Endothelial cell of hepatic sinusoid (primary cell): Measurements from ENCODE around the gene SLIRP.
"Not testable (repeated sequence)": the region's sequence is repeated elsewhere in the genome, so short reads cannot be mapped to it uniquely, and the experiment has no call there.

Experiments
- in situ Hi-C: cut with HindIII; loops from 2 replicates; pipeline ENCODE4 v1.10.0; 2017; ENCODE audit warnings: low sequenced_read_pairs

The SLIRP gene

DNA sequence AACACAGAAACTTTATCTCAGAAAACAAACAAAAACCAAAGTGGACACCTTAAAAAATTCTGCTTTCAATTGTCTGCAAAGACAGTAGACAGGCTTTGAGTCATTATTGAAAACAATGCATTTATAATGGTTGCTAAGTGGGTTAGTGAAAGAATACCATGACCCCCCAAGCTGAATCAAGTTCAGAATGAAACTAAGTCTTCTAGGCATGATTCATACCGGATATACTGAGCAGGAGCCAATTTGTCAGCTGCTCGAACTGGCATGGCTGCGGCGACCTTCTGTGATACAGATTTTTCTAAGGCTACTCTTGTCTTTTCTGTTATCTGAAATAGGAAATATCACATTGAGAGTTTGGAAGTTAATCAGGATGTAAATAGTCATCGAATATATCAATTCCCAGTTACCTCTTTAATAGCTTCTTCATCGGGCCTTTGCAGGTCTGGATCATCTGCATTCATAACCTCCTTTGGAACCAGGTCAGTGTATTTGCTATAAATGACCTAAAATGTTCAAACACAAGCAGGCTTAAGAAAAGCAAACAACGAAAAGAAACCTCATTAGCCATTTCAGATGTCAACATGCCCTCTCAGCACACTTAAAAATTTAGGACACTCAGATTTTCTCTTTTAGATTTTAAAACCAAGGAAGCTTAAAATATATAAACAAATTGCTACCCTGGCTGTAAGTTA lies 30.8 kb downstream of the SLIRP start:
- in situ Hi-C loops: no loop called here

DNA sequence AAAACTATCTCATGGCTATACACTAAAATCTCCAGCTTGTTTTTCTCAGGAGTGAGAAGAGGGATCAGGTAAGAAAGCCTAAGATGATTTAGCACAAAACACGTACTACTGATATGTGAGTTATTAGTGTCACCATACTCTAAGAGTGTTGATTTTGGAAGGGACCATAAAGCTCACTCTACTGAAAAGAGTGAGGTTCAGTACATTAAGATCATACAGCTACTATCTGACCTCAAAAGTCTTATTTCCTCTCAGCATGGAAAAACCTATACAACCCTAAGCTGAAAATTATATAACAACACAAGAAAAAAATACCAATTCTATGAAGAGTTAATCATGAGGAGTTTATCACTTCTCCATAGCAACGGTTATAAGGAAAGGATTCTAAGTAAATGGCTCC lies 33.5 kb downstream of the SLIRP start:
- in situ Hi-C loops: no loop called here

DNA sequence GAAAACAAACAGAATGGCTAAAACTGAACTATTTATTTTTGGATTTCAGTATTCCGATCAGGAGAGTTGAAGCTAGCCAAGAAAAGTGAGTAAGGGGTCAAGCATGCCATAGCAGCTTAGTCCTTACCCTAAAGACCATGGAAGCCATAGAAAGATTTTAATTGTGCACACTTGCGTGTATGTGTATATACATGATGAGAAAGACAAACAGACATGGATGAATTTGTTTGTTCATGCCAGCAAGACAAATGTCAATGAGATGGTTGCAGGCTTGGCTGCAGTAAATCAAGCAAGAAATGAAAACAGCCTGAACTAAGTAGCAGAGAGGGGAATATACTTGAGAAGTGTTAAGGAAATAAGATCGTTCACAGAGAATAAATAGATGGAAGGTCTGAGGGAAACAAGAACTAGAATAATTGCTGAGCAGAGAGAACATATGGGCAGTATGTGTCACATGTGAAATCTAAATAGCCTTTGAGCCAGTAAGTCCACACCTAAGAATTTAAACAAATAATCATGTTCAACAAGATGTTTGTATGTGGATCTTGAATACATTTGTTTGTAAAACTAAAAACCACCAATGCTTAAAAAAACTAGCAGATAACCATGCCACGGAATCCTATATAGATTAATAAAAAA lies 38.3 kb downstream of the SLIRP start:
- in situ Hi-C loops: no loop called here

DNA sequence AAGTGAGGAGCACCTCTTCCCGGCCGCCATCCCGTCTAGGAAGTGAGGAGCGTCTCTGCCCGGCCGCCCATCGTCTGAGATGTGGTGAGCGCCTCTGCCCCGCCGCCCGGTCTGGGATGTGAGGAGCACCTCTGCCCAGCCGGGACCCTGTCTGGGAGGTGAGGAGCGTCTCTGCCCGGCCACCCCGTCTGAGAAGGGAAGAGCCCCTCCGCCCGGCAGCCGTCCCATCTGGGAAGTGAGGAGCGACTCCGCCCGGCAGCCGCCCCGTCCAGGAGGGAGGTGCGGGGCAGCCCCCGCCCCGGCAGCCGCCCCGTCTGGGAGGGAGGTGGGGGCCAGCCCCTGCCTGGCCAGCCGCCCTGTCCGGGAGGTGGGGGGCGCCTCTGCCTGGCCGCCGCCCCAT lies 39.5 kb downstream of the SLIRP start:
- in situ Hi-C loops: not testable (repeated sequence)

DNA sequence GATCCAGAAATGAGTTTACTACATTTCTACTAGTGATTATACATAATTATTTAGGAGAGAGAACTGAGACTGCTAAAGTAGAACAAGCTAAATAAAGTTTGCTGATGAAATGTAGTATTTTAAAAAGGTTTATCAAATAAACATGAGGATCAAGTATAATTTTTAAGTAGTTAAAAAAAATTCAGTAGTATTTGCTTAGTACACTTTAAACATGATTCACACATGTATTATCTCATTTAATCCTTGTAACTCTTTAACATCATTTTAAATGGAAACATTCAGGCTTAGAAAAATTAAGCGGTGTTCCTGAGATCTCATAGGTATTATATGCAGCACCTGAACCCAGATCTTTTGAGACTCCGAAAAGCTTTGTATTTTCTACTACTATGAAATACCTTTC lies 44.4 kb downstream of the SLIRP start:
- in situ Hi-C loops: loop anchor here (5.0 kb wide), 1 partner anchor 65 kb away; no protein-coding TSS in a partner anchor

DNA sequence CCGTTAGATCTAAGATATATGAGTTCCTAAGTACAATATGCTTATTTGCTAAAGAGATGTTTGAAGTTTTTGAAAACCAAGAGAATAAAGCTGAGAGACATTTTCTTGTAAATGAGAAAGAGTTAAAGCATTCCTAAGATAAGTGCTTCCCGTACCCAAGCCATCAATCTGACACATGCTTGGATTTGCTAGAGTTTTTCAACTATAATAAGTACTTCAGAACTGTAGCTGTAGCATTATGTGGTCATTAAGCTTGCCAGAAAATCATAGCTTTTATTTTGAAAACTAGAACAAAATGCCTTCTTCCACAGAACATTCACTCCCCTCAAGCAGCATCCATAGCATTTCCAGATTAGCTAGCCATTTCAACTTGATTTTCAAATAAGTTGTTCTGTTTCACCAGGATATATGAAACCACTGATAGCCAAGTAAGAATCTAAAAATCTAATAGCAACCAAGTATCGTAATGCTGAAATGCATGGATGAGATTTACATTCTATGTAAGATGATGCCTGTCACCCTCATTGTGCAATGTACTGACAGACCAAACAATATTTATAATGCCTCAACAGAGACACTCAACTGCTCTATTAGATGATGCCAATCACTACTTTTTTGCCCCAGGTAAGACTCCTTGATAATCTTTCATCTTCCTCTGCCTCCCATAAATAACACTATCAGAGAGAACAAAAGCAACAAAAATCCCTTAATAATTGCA lies 45.1 kb downstream of the SLIRP start:
- in situ Hi-C loops: loop anchor here (5.0 kb wide), 1 partner anchor 64 kb away; no protein-coding TSS in a partner anchor

DNA sequence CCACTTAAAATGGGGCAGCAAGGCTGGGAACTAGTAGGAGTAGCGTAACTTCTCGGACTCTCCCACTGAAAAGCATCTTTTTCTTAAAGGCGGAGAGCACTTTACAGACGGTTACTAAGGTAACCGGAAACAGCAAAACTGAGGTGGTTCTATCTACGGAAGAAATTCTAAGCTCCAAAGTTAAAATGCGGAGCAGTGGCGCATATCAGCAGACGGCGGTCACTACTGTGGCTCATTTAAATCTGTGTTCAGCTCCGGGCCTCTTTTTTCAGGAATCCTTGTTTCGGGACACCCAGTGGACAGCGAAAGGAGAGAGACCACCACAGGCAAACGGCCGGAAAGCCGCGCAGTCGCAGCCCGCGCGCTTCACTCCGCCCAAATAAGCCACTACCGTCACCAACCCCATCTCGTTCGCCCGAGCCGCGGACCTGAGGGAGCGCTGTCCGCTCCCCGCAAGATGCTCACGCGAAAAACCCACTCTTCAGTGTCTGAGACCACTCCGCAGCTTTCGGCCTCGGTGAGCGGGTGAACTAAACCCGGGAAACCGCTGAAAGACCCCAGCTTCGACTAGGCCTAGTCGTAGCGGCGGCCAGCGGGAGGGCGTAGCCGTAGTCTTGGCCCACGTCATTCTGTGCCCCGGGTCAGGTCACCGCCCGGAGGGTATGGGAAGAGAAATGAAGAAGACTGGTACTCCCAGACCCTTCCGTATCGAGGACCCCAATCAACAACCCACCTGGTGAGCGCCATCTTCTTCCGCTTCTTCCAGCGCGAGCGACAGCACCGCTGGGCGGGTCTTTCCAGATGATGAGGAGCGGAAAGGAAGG lies 52.7 kb downstream of the SLIRP start, which contains the start of gene SNW1:
Gene SNW1, minus strand, starts transcription at position 776 of the 824 bp plus-strand sequence. Its CDS starts 29 bp downstream, at position 747.
- in situ Hi-C loops: no loop called here

DNA sequence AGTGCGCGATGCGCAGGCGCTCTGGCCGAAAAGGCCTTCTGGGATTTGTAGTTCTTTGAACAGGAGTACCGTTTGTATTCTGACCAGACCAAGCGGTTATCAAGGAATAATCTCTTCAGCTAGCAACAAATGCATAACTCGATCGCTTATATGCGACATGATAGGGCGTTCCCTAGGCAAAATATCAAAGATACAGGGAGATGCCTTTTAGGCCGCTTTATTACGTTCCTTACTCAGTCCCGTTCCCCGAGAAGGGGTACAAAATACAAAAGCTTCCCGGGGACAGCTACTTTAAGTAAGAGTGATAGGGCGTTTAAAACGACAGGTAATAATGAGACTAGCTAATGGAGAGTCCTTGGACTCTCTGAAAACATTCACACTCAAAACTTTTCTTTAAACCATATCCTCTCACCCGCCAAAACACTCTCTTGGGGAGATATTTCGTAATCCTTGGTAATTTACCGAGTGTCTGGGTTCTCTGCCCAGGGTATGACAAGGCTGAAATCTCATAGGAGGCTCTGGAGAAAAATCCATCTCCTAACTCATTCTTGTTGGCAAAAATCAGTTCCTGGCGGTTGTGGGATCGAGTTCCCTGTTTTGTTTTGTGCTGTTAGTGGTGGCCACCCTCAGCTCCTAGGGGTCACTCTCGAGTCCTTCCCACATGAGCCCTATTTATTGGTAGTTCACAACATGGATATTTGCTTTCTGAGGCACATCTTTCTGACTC lies 53.5 kb downstream of the SLIRP start:
- in situ Hi-C loops: no loop called here

DNA sequence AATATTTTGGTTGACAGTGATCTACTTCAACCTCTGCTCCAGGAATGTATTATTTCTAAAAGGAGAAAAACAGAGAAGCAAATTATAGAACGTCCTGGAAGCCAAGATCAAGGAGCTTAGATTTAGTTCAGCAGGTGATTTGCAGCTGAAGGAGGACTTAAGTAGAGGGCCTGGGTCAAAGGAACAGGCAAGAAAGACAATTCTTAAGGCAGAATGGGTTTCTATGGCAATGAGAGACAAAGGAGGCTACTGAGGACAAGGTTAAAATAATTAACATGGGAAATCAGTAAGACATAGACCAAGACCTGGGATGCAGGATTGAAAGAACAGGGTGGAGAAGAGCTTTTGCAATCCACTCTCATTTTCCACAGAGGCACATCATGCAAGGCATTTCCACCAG lies 55.4 kb downstream of the SLIRP start:
- in situ Hi-C loops: no loop called here

DNA sequence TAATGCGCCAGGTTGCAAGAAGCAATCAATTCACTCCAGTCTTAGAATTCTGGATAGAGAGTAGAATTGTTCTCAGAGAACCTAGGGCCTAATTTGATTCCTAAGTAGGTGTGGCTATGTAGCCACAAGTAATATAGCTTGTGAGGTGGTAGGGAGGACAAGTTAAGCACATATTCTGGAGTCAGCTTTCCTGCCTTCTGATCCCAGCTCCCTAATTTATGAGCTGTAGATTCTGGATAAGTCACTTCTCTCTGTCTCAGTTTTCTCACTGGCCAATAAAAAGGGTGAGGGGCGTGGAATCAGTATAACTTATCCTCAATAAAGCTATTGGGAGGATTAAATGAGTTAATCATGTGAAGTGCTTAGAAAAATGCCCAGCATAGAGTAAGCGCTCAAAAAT lies 56.1 kb downstream of the SLIRP start:
- in situ Hi-C loops: no loop called here
